Measurements from ENCODE around the gene PCLAF. TPM values are rescaled to one million over a fixed set of nuclear protein-coding genes. Genes with fewer than 3 reads are reported as not detected.
"Not testable (repeated sequence)": the region's sequence is repeated elsewhere in the genome, so short reads cannot be mapped to it uniquely, and the experiment has no call there.

The PCLAF gene
- total RNA-seq, 1 donor from 2014 or later, result 2.8 TPM

GRCh38 chr15:64389036-64389435, 7.8 kb upstream of the PCLAF start:
- no peaks in the 10 kb centered on the region for H3K9me3 ChIP-seq
- peaks cover 15% of the 10 kb centered on the region for H3K36me3 ChIP-seq
- H3K27ac ChIP-seq, result no peak overlapping the region
- DNase-seq, result no peak
- intact Hi-C loops (cut with DNase I), result no loop called here
- H3K27me3 ChIP-seq, result no peaks in the 10 kb centered on the region
- no peak for TF ChIP-seq CTCF (IDR thresholded peaks at IDR 0.05)
- peaks cover 10% of the 10 kb centered on the region for H3K4me1 ChIP-seq
- no peak for ATAC-seq
- no peak overlapping the region for H3K4me3 ChIP-seq

DNA sequence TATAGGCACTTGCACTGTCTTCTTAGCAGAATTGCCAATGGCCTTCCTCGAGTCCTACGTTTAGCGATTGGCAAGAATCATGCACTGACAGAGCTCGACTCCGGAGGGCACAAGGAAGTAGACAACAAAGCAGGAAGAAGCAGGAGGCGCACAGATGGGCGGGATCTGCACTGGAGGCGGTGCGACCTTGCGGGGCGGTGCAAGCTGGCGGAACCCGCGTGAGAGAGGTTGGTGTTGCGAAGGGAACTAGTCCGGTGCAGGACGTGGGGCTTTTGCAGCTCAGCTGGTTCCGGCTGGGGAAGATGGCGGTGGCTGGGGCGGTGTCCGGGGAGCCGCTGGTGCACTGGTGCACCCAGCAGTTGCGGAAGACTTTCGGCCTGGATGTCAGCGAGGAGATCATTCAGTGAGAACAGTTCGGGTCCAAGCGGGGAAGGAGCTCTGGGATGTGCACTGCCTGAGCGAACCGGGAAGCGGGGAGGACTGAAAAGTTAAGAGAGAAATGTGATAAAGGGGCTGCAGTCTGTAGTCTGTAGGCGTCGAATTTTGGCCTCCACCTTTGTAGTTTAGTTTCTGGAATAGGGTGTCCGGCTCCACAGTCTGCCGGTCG, 6.4 kb upstream of the PCLAF start, which contains the start of gene TRIP4:
Gene TRIP4 (plus strand): TSS at position 275 of the 607 bp plus-strand sequence. CDS start 28 bp downstream, at position 303.
- intact Hi-C loops (cut with DNase I), result no loop called here
- DNase-seq (peak; percentile 97), ATAC-seq (peak; percentile 100)
- Histone ChIP-seq H3K27me3 (no peaks in the 10 kb centered on the region), H3K27ac (peak within 1 kb of the TSS; percentile 91), H3K4me1 (peaks cover 10% of the 10 kb centered on the region), H3K9me3 (no peaks in the 10 kb centered on the region), H3K4me3 (peak within 1 kb of the TSS; percentile 77), H3K36me3 (peaks cover 5% of the 10 kb centered on the region)
- peak; percentile 18 for TF ChIP-seq CTCF (IDR thresholded peaks at IDR 0.05)

DNA sequence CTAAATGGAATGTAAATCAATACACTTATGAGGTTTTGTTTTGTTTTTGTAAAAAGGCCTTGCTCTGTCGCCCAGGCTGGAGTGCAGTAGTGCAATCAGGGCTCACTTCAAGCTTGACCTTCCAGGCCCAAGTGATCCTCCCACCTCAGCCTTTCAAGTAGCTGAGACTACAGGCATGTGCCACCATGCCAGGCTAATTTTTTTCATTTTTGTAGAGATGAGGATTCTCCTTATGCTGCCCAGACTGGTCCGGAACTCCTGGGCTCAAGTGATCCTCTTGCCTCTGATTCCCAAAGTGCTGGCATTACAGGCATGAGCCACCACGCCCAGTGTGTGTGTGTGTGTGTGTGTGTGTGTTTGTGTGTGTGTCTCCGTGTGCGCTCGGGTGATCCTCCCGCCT, 5.0 kb upstream of the PCLAF start:
- Histone ChIP-seq H3K27me3 (no peaks in the 10 kb centered on the region), H3K9me3 (no peaks in the 10 kb centered on the region), H3K27ac (no peak overlapping the region), H3K36me3 (no peaks in the 10 kb centered on the region), H3K4me1 (peaks cover 14% of the 10 kb centered on the region), H3K4me3 (no peak overlapping the region)
- ATAC-seq (no peak), DNase-seq (no peak)
- intact Hi-C loops (cut with DNase I), result no loop called here
- no peak for TF ChIP-seq CTCF (IDR thresholded peaks at IDR 0.05)

- no peak for TF ChIP-seq CTCF (IDR thresholded peaks at IDR 0.05)
- Histone ChIP-seq H3K4me1 (peaks cover 15% of the 10 kb centered on the region), H3K4me3 (no peak overlapping the region), H3K27me3 (no peaks in the 10 kb centered on the region), H3K9me3 (no peaks in the 10 kb centered on the region), H3K27ac (no peak overlapping the region), H3K36me3 (no peaks in the 10 kb centered on the region)
- intact Hi-C loops (cut with DNase I), result no loop called here
- no peak for DNase-seq
- ATAC-seq, result no peak
These were observed 2.5 kb upstream of the PCLAF start for GRCh38 chr15:64383760-64384159.

GRCh38 chr15:64380130-64380870, 941 bp downstream of the PCLAF start:
- H3K36me3 ChIP-seq, result not testable (repeated sequence)

DNA sequence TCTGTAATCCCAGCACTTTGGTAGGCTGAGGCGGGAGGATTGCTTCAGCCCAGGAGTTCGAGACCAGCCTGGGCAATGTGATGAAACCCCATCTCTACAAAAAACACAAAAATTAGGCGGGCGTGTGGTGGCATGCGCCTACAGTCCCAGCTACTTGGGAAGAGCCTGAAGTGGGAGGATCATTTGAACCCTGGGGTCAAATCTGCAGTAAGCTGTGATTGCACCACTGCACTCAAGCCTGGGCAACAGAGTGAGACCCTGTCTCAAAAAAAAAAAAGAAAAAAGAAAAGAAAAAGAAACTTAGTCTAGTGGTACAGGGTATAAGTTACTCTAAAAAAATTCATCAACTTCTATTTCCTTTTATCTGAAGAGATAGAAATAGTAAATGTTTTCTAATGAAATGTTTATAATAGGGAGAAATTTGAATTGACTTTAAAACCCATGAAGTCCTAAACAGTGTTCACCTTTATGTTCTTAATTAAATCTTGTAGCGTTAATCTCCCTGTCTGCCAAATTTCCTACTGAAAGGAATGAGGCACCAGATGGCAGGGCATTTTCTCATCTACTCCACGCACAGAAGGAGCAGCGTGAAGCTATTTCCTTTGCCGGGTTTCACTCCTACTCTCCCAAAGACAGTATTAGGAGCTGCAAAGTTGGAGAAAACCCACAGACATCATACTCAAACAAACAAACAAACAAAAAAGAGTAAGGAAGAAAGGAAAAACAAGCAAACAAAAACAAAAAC, 1.9 kb downstream of the PCLAF start:
- TF ChIP-seq CTCF (IDR thresholded peaks at IDR 0.05), result no peak
- DNase-seq, result no peak
- Histone ChIP-seq H3K36me3 (no peaks in the 10 kb centered on the region), H3K9me3 (no peaks in the 10 kb centered on the region), H3K4me1 (peaks cover 9% of the 10 kb centered on the region), H3K27ac (no peak overlapping the region), H3K27me3 (no peaks in the 10 kb centered on the region), H3K4me3 (no peak overlapping the region)
- ATAC-seq, result no peak
- intact Hi-C loops (cut with DNase I), result no loop called here

More at GRCh38 chr15:64380130-64380870, 941 bp downstream of the PCLAF start:
- H3K4me1 ChIP-seq; H3K27ac ChIP-seq; H3K9me3 ChIP-seq; intact Hi-C loops (cut with DNase I); H3K27me3 ChIP-seq; DNase-seq; ATAC-seq: not testable (repeated sequence)
- peak overlapping the region; percentile 71 for H3K4me3 ChIP-seq
